MG63 (cell line): Measurements from ENCODE around the gene ADSS1. TPM values are rescaled to one million over a fixed set of nuclear protein-coding genes. Genes with fewer than 3 reads are reported as not detected.

ENCODE experiments used
- DNase-seq: peaks from one replicate; pipeline ENCODE4 v3.0.0-alpha.2; 2020
- H3K27me3 ChIP-seq: fragments of 250-450 bp; sonication (Bioruptor Pico); 2 replicates; pipeline ENCODE4 v1.5.1; 2020; ENCODE audit warnings: mild to moderate bottlenecking, moderate library complexity
- H3K36me3 ChIP-seq: fragments of 250-450 bp; sonication (Bioruptor Pico); 2 replicates; pipeline ENCODE4 v1.5.1; 2020; ENCODE audit warnings: mild to moderate bottlenecking, moderate library complexity
- H3K4me3 ChIP-seq: fragments of 250-450 bp; sonication (Bioruptor Pico); 2 replicates; pipeline ENCODE4 v1.5.1; 2020; ENCODE audit warnings: mild to moderate bottlenecking, moderate library complexity
- H3K9me3 ChIP-seq: fragments of 250-450 bp; sonication (Bioruptor Pico); 2 replicates; pipeline ENCODE4 v1.5.1; 2020; ENCODE audit warnings: mild to moderate bottlenecking, moderate library complexity
- total RNA-seq: library from RNA; depleted of rRNA; stranded (reverse); fragments of >200 nt; shearing (Covaris generic); gene quantifications from 2 replicates; pipeline ENCODE4 v1.2.3, GENCODE V29; 2014; ENCODE audit warnings: low replicate concordance

The ADSS1 gene
- total RNA-seq, 1 experiment from 2014 or later: 4.0 TPM

- H3K27me3 ChIP-seq: no peaks in the 10 kb centered on the region
- H3K4me3 ChIP-seq: no peak overlapping the region
- no peaks in the 10 kb centered on the region for H3K9me3 ChIP-seq
- DNase-seq: no peak
- no peaks in the 10 kb centered on the region; the same call in 1 of the 2 replicates for H3K36me3 ChIP-seq
Observed at GRCh38 chr14:104784846-104785707, 61.0 kb downstream of the ADSS1 start.

DNA sequence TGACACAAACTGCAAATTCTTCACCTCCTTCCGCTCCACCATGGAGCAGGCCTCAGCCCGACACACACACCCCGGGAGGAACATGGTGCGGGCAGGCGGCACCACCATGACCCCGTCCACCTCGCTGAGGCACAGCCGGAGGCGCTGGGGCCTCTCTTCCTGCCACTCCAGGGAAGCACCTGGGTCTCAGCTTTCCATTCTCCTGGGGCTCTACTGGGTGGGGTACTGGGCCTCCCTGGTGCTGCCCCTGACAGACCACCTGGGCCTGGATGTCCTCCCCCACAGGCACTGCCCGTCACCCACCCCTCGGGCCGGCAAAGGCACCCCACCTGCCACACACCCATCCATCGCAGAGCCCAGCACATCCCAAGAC is 61.7 kb downstream of the ADSS1 start:
- Histone ChIP-seq H3K4me3 (no peak overlapping the region), H3K9me3 (no peaks in the 10 kb centered on the region), H3K36me3 (no peaks in the 10 kb centered on the region; the same call in 1 of the 2 replicates), H3K27me3 (no peaks in the 10 kb centered on the region)
- DNase-seq: no peak

DNA sequence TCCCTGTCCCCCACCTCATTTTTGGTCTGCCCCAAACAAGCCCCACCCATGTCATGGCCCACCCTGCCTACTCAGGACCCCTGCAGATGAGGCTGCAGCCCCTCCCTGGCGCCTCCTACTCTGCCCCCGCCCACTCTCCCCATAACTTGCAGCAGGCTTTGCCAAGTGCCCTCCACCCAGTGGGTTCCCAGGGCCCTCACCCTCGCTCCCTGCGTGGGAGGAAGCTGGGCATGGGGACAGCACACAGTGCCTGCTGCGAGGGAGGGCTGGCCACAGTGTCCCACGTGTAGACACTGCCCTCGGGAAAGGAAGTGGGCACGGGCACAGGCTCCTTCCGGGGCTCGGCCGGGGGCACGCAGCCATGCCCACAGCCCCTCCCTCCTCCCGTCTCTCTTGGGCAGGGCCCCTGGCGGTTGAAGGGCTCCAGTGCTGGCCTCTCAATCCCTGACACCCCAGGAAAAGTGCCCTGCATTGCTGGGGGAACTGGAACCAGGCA is 62.1 kb downstream of the ADSS1 start:
- H3K9me3 ChIP-seq: no peaks in the 10 kb centered on the region
- no peaks in the 10 kb centered on the region; the same call in 1 of the 2 replicates for H3K36me3 ChIP-seq
- no peak for DNase-seq
- H3K27me3 ChIP-seq: no peaks in the 10 kb centered on the region
- H3K4me3 ChIP-seq: no peak overlapping the region

GRCh38 chr14:104786726-104787675 is 63.0 kb downstream of the ADSS1 start:
- Histone ChIP-seq H3K27me3 (no peaks in the 10 kb centered on the region), H3K4me3 (no peak overlapping the region), H3K9me3 (no peaks in the 10 kb centered on the region), H3K36me3 (no peaks in the 10 kb centered on the region; the same call in 1 of the 2 replicates)
- no peak for DNase-seq

- DNase-seq: no peak
- no peaks in the 10 kb centered on the region for H3K9me3 ChIP-seq
- H3K27me3 ChIP-seq: no peaks in the 10 kb centered on the region
- no peak overlapping the region for H3K4me3 ChIP-seq
- H3K36me3 ChIP-seq: no peaks in the 10 kb centered on the region; the same call in 1 of the 2 replicates
Observed at GRCh38 chr14:104787736-104788135, 63.7 kb downstream of the ADSS1 start.

DNA sequence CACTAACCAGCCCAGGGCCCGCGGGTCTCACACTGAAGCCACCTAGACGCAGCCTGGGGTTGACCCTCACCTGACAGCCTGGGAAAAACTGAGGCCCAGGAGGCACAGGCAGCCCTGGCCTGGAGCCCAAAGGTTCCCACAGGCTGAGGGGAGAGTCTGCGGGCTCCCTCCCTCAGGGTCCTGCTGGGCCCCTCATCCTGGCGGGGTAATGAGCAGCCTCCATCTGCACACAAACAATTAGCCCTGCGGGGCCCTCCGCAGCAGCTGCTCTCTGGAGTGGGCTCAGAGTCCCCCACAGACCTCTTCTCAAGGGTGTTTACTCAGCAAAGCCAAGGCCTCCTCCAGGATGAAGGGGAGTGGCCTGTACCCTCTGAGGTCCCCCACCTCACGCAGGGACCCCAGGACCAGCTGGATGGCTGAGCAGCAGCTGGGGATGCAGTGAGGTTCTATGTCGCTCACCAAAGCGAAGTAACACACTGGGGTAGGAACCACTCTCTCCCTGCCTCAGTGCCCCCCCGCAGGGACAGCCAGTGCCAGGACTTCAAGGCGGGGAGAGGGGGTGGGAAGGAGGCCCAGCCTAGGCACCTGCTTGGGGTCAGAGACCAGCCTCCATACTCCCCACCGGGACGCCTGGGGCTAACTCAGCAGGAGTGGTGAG is 64.3 kb downstream of the ADSS1 start:
- Histone ChIP-seq H3K36me3 (no peaks in the 10 kb centered on the region; the same call in 1 of the 2 replicates), H3K4me3 (no peak overlapping the region), H3K27me3 (no peaks in the 10 kb centered on the region), H3K9me3 (no peaks in the 10 kb centered on the region)
- DNase-seq: no peak

DNA sequence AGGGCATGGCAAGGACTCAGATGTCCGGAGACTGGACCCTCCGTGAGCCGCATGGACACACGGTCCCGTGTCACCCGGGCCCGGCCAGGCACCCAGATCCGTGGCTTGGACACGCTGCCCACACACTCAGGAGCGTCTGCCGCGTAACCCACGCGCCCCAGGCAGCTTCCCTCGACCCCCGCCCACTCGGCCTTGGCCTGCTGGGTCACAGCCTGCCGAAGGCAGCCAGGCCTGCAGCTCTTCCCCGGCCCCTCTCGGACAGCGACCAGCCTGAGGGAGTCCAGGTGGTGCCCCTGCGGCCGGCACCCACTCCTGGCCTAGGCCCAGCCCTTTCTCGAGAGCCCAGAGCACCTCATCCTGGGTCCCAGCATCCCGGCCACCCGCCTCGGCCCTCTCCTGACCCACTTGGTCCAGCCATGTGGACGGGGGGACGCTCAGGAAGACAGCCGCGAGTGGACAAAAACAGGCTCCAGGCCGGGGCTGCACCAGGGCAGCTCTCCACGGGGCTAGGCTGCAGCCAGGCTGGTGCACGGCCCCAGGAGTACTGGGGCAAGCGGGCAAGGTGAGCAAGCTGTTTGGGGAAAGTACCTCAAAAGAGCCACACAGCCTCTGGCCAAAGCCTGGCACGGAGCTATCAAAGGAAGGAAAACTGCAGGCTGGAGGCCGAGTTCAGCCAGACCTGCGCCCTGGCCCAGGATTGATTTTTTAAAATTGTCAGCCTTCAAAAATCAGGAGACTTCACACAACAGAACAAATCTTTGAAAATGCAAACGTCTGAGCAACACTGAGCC is 65.0 kb downstream of the ADSS1 start:
- Histone ChIP-seq H3K27me3 (no peaks in the 10 kb centered on the region), H3K36me3 (peaks cover 3% of the 10 kb centered on the region), H3K4me3 (no peak overlapping the region), H3K9me3 (no peaks in the 10 kb centered on the region)
- no peak for DNase-seq

DNA sequence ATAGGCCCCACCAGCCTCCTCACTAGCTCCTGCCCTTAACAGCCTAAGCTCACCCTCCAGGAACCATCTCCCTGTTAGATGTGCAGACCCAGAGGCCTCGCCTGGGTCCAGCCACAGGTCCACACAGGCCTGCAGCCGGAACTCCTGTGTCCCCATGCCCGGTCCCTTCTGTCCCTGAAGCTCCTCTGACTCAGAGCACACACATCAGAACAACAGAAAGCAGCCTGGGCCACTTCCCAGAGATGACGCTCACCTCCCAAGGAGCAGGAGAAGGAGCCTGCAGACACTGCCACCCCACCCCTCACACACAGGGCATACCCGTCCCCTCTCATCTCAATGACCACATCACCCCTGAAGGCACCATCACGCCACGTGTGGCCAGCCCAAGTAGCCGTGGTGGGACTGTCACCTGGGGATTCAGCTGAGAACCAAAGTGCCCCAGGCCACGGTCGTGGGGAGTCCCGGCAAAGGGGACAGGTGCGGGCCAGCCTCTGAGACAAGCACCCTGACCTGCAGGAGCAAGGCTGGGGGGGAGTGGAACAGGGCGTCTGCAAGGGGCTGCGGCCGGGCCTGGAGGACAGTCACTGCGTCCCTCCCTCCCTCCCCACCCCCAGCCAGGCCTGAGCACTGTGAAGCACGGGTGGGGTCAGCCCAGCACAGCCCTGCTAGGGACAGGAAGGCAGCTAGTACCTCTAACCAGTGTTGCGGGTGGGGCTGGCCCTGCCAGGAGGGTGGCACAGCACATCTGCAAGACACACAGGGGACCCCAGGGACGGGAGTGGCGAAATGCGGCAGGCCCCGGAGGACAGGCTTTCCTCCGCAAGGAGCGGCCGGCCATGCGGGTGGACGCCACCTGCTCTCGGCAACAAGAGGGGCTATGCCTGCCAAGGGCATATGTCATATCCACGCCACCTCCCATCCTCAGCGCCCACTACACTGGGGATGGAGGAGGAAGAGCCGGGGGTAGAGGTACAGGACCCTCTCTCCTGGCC is 66.0 kb downstream of the ADSS1 start:
- H3K9me3 ChIP-seq: no peaks in the 10 kb centered on the region
- H3K27me3 ChIP-seq: no peaks in the 10 kb centered on the region
- DNase-seq: no peak
- H3K4me3 ChIP-seq: no peak overlapping the region
- H3K36me3 ChIP-seq: peaks cover 3% of the 10 kb centered on the region

GRCh38 chr14:104791425-104791824 is 67.4 kb downstream of the ADSS1 start:
- no peaks in the 10 kb centered on the region for H3K9me3 ChIP-seq
- no peak overlapping the region for H3K4me3 ChIP-seq
- peaks cover 3% of the 10 kb centered on the region for H3K36me3 ChIP-seq
- no peak for DNase-seq
- no peaks in the 10 kb centered on the region for H3K27me3 ChIP-seq

DNA sequence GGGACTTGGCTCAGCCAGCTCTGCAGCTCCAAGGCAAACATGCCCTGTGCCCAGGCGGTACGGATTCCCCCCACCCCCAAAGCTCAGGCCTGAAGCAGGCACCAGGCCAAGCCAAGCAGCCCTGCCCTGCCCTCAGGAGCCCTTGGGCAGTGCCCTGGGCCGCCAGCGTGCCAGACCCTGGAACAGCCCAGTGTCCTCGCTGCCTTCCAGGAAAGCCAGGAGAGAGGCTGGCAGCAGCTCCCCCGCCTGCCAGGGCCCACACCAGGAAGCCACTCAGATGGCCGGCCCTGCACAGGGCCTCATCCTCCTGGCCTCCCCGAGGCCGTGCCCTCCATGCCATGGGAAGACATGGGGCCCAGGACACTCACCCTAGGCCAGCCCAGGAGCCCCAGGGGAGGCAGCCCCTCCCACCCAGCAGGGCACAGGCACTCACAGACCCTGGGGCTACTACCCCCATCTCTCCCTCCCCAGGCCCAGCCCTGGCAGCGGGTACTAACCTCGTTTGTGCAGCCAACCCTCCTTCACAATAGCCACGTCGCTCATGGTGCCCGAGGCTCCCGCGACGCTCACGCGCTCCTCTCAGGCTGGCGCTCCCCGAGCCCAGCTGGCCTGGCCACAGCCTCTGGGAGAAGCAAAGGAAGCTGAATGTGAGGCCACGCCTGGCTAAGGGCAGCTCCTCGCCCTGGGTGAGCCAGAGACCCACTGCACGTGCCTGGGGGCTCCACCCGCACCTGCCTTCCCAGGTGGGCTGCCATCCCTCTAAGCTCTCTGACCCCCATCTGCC is 68.3 kb downstream of the ADSS1 start:
- Histone ChIP-seq H3K36me3 (peaks cover 3% of the 10 kb centered on the region), H3K4me3 (no peak overlapping the region), H3K9me3 (no peaks in the 10 kb centered on the region), H3K27me3 (no peaks in the 10 kb centered on the region)
- no peak for DNase-seq

- H3K36me3 ChIP-seq: peaks cover 3% of the 10 kb centered on the region
- DNase-seq: no peak
- no peaks in the 10 kb centered on the region for H3K9me3 ChIP-seq
- H3K4me3 ChIP-seq: no peak overlapping the region
- H3K27me3 ChIP-seq: no peaks in the 10 kb centered on the region
Observed at GRCh38 chr14:104792945-104793702, 69.1 kb downstream of the ADSS1 start.

- peaks cover 3% of the 10 kb centered on the region for H3K36me3 ChIP-seq
- no peaks in the 10 kb centered on the region for H3K9me3 ChIP-seq
- peak overlapping the region; percentile 65 for H3K4me3 ChIP-seq
- no peaks in the 10 kb centered on the region for H3K27me3 ChIP-seq
- no peak for DNase-seq
Observed at GRCh38 chr14:104793703-104793959, 69.6 kb downstream of the ADSS1 start.

- H3K4me3 ChIP-seq: peak overlapping the region; percentile 65
- no peaks in the 10 kb centered on the region for H3K9me3 ChIP-seq
- peaks cover 3% of the 10 kb centered on the region for H3K36me3 ChIP-seq
- no peaks in the 10 kb centered on the region for H3K27me3 ChIP-seq
- DNase-seq: peak; percentile 69
Observed at GRCh38 chr14:104794099-104794498, 70.1 kb downstream of the ADSS1 start.

- Histone ChIP-seq H3K36me3 (peaks cover 3% of the 10 kb centered on the region), H3K4me3 (peak overlapping the region; percentile 65), H3K27me3 (no peaks in the 10 kb centered on the region), H3K9me3 (no peaks in the 10 kb centered on the region)
- DNase-seq: no peak
Observed at GRCh38 chr14:104794631-104794992, 70.6 kb downstream of the ADSS1 start.
